LNCAP (cell line): ENCODE data around the gene TMEM222.
A peak's percentile ranks its signal among the peaks of the same experiment; 100 is the strongest.

Experiments
- CTCF ChIP-seq: fragments of 450-650 bp; IDR thresholded peaks from 2 replicates; pipeline ENCODE4 v1.5.1; 2017; ENCODE audit warnings: mild to moderate bottlenecking

Gene TMEM222

GRCh38 chr1:27321813-27322568 is at the start of gene TMEM222:
Gene TMEM222 (plus strand): TSS chr1:27322163. CDS start chr1:27322198, 35 bp downstream.
- no peak for TF ChIP-seq CTCF

GRCh38 chr1:27274204-27274603 is 47.8 kb upstream of the TMEM222 start:
- no peak for TF ChIP-seq CTCF

GRCh38 chr1:27275696-27276095 is 46.3 kb upstream of the TMEM222 start:
- no peak for TF ChIP-seq CTCF

- TF ChIP-seq CTCF, result peak; percentile 84
These were observed 37.3 kb upstream of the TMEM222 start for GRCh38 chr1:27284425-27285273.

GRCh38 chr1:27285274-27285660 is 36.7 kb upstream of the TMEM222 start:
- no peak for TF ChIP-seq CTCF

GRCh38 chr1:27290581-27290980 is 31.4 kb upstream of the TMEM222 start:
- TF ChIP-seq CTCF, result no peak

GRCh38 chr1:27292106-27292505 is 29.9 kb upstream of the TMEM222 start:
- no peak for TF ChIP-seq CTCF
